Measurements from ENCODE around the gene MAP2K3.

DNA sequence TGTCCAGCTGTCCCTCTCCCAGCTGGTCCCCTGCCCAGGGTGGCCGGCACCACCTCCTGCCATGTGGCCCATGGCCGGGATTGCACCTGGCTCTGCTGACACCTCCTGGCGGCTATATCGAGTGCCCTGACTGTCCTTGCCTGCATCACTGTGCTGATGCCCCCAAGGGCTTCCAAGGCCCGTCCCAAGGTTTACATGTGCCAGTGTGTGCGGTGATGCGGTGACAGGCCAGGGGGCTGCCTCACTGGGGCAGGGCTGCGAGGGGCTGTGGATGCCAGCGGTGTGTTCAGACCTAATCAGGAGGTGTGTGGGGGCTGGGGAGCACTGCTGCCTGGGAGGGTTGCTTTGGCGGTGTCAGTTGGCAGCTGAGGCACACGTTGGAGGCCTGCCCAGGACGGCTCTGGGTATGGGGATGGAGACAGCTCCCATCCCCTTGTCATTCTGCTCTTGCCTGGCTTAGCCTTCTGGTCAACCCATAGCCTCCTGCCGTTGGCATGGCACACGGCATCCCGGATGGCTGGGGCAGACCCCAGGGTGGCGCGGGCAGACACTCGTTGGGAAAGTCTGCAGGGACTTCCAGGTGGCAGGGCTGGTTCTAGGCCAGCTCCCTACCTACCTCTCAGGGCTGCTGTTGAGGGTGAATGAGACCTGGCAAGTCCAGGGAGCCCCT is 5.5 kb downstream of the MAP2K3 start:
- TF ChIP-seq POLR2A (IDR thresholded peaks at IDR 0.05) (no peak), CTCF (IDR thresholded peaks at IDR 0.05) (no peak)

All from transverse colon (tissue), 3 donors.